CD1c-positive myeloid dendritic cell (primary cell): ENCODE measurements around the gene TAGLN3.

ENCODE experiments used
- DNase-seq: peaks from one replicate; pipeline ENCODE4 v3.0.0-alpha.2; 2016; ENCODE audit errors: extremely low spot score

TAGLN3 gene

GRCh38 chr3:112048911-112049310, 50.2 kb downstream of the TAGLN3 start:
- no peak for DNase-seq

- no peak for DNase-seq
Observed at GRCh38 chr3:112053229-112053628, 54.5 kb downstream of the TAGLN3 start.

- no peak for DNase-seq
Observed at GRCh38 chr3:112056451-112056929, 57.8 kb downstream of the TAGLN3 start.

GRCh38 chr3:112059497-112059896, 60.8 kb downstream of the TAGLN3 start:
- DNase-seq: no peak

- DNase-seq: no peak
Observed at GRCh38 chr3:112061152-112061551, 62.4 kb downstream of the TAGLN3 start.
